Neuronal stem cell (in vitro differentiated cells): Measurements from ENCODE around the gene PLXNB1.
A peak's percentile ranks its signal among the peaks of the same experiment; 100 is the strongest.

Experiments
- DNase-seq: peaks from one replicate; pipeline ENCODE4 v3.0.0-alpha.2; 2013; ENCODE audit warnings: low spot score
- H2AFZ ChIP-seq: one replicate; pipeline ENCODE4 v1.6.1; 2013; ENCODE audit warnings: mild to moderate bottlenecking, low read length, inconsistent platforms
- H2AK5ac ChIP-seq: 2 replicates; pipeline ENCODE4 v1.6.1; 2013; ENCODE audit warnings: low read depth, mild to moderate bottlenecking, inconsistent platforms, low read length, moderate library complexity, mixed read lengths
- H2BK120ac ChIP-seq: 2 replicates; pipeline ENCODE4 v1.6.1; 2013; ENCODE audit warnings: low read depth, mild to moderate bottlenecking, inconsistent platforms, low read length, moderate library complexity, mixed read lengths
- H2BK12ac ChIP-seq: one replicate; pipeline ENCODE4 v1.6.1; 2013; ENCODE audit warnings: low read length, inconsistent platforms
- H2BK15ac ChIP-seq: 2 replicates; pipeline ENCODE4 v1.6.1; 2013; ENCODE audit warnings: mild to moderate bottlenecking, low read length, inconsistent platforms, mixed read lengths
- H2BK5ac ChIP-seq: one replicate; pipeline ENCODE4 v1.6.1; 2013; ENCODE audit warnings: inconsistent platforms, mild to moderate bottlenecking, low read length, moderate library complexity
- H3K14ac ChIP-seq: one replicate; pipeline ENCODE4 v1.6.1; 2013; ENCODE audit warnings: low read length, inconsistent platforms
- H3K18ac ChIP-seq: 2 replicates; pipeline ENCODE4 v1.6.1; 2013; ENCODE audit warnings: low read length, inconsistent platforms
- H3K23ac ChIP-seq: 2 replicates; pipeline ENCODE4 v1.6.1; 2013; ENCODE audit warnings: low read depth, mild to moderate bottlenecking, mixed read lengths, low read length, inconsistent platforms; ENCODE audit not compliant: poor library complexity
- H3K27ac ChIP-seq: replicated peaks from 3 replicates; pipeline ENCODE4 v1.5.1; 2013; ENCODE audit warnings: low read length, inconsistent platforms
- H3K27me3 ChIP-seq, 3 experiments: 2 replicates each; pipeline ENCODE4 v1.6.1; 2013; ENCODE audit warnings: low read length in 3 of 3, mild to moderate bottlenecking in 2 of 3, inconsistent platforms in 1 of 3, low read depth in 1 of 3, mixed read lengths in 1 of 3, moderate library complexity in 1 of 3; ENCODE audit not compliant: control insufficient read depth in 3 of 3, insufficient read depth in 3 of 3
- H3K36me3 ChIP-seq, 2 donors: replicated peaks in 1 of 2; 2 replicates each; pipeline ENCODE4 v1.6.1; 2013; ENCODE audit warnings: low read length in 2 of 2; ENCODE audit not compliant: control insufficient read depth in 2 of 2, insufficient read depth in 2 of 2
- H3K4ac ChIP-seq: 2 replicates; pipeline ENCODE4 v1.6.1; 2013; ENCODE audit warnings: inconsistent platforms, mild to moderate bottlenecking, low read length, moderate library complexity
- H3K4me1 ChIP-seq, 2 donors: 1 replicate in 1 of 2; 2 replicates in 1 of 2; pipeline ENCODE4 v1.6.1; 2013; ENCODE audit warnings: low read length in 2 of 2, low read depth in 1 of 2; ENCODE audit not compliant: control insufficient read depth in 2 of 2, insufficient read depth in 1 of 2
- H3K4me2 ChIP-seq: one replicate; pipeline ENCODE4 v1.6.1; 2013; ENCODE audit warnings: mild to moderate bottlenecking, low read length, inconsistent platforms; ENCODE audit not compliant: insufficient read depth, poor library complexity, severe bottlenecking
- H3K4me3 ChIP-seq, 2 donors: 2 replicates each; pipeline ENCODE4 v1.5.1; 2013; ENCODE audit warnings: low read length in 2 of 2, mild to moderate bottlenecking in 2 of 2, inconsistent platforms in 1 of 2, moderate library complexity in 1 of 2
- H3K79me1 ChIP-seq: one replicate; pipeline ENCODE4 v1.6.1; 2013; ENCODE audit warnings: low read depth, mild to moderate bottlenecking, inconsistent platforms, low read length, moderate library complexity
- H3K9ac ChIP-seq: one replicate; pipeline ENCODE4 v1.6.1; 2013; ENCODE audit warnings: mild to moderate bottlenecking, low read depth, low read length, inconsistent platforms; ENCODE audit not compliant: poor library complexity
- H3K9me3 ChIP-seq, 2 donors: replicated peaks in 1 of 2; 2 replicates each; pipeline versions ENCODE3 to v1.6.1; 2013; ENCODE audit warnings: low read length in 2 of 2, mild to moderate bottlenecking in 2 of 2, inconsistent platforms in 1 of 2, low read depth in 1 of 2, mixed read lengths in 1 of 2, moderate library complexity in 1 of 2; ENCODE audit not compliant: control insufficient read depth in 2 of 2, insufficient read depth in 1 of 2
- H4K8ac ChIP-seq: one replicate; pipeline ENCODE4 v1.6.1; 2013; ENCODE audit warnings: low read depth, mild to moderate bottlenecking, inconsistent platforms, low read length, moderate library complexity
- H4K91ac ChIP-seq: one replicate; pipeline ENCODE4 v1.6.1; 2013; ENCODE audit warnings: low read length, low read depth, mild to moderate bottlenecking, inconsistent platforms; ENCODE audit not compliant: poor library complexity
- WGBS, 2 donors: extraction: QIAGEN DNeasy Blood & Tissue Kit; methylation state at CpG; one replicate each; pipeline ENCODE4 v1.1.7; 2013; ENCODE audit warnings: missing lambda C conversion rate in 2 of 2, mixed read lengths in 1 of 2; ENCODE audit not compliant: insufficient read length in 2 of 2, insufficient replicate concordance in 1 of 2; ENCODE audit errors: extremely low coverage in 2 of 2; 5-methylcytosine and 5-hydroxymethylcytosine counted together

The PLXNB1 gene

DNA sequence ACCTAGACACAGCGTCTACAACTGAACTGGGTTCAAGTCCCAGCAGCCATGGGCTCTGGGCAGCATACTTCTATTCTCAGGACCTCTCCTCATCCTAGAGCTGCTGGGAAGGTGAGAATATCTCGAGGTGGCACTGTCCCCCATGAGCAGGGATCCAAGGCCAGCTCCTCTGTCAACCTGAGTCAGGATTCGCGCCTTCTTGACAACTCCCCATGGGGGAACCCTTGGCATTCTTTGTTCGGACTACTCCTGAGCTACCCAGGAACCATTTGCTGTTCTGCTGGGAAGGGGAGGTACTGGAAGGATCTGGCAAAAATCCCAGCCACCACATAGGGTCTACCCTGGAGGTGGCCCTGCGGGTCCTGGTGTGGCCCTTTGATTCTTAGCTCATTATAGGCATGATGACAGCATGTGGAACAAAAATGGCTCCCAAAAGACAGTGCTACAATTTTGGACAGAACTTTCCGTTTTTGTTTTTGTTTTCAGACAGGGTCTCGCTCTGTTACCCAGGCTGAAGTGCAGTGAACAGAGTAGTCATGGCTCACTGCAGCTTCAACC, 22.3 kb downstream of the PLXNB1 start:
- Histone ChIP-seq H3K4me2 (no peak overlapping the region), H3K79me1 (peaks cover 7% of the 10 kb centered on the region), H3K27me3 (no peaks in the 10 kb centered on the region), H4K91ac (no peak overlapping the region), H3K9ac (no peak overlapping the region), H3K18ac (no peak overlapping the region), H3K4ac (no peak overlapping the region), H2BK15ac (no peak overlapping the region), H4K8ac (no peak overlapping the region), H2BK5ac (no peak overlapping the region), H3K4me3 (no peak overlapping the region), H2AFZ (no peak overlapping the region), H3K36me3 (peaks cover 87 to 100% of the 10 kb centered on the region in 2 donors), H3K4me1 (no peaks in the 10 kb centered on the region), H3K14ac (no peak overlapping the region), H3K23ac (no peak overlapping the region), H3K9me3 (peaks cover 0 to 1% of the 10 kb centered on the region in 2 donors), H2BK12ac (no peak overlapping the region), H2BK120ac (no peak overlapping the region), H2AK5ac (no peak overlapping the region), H3K27ac (no peak overlapping the region)
- no peak for DNase-seq
- no CpG with 5 or more reads among the region's 8 CpGs for WGBS, 2 donors

DNA sequence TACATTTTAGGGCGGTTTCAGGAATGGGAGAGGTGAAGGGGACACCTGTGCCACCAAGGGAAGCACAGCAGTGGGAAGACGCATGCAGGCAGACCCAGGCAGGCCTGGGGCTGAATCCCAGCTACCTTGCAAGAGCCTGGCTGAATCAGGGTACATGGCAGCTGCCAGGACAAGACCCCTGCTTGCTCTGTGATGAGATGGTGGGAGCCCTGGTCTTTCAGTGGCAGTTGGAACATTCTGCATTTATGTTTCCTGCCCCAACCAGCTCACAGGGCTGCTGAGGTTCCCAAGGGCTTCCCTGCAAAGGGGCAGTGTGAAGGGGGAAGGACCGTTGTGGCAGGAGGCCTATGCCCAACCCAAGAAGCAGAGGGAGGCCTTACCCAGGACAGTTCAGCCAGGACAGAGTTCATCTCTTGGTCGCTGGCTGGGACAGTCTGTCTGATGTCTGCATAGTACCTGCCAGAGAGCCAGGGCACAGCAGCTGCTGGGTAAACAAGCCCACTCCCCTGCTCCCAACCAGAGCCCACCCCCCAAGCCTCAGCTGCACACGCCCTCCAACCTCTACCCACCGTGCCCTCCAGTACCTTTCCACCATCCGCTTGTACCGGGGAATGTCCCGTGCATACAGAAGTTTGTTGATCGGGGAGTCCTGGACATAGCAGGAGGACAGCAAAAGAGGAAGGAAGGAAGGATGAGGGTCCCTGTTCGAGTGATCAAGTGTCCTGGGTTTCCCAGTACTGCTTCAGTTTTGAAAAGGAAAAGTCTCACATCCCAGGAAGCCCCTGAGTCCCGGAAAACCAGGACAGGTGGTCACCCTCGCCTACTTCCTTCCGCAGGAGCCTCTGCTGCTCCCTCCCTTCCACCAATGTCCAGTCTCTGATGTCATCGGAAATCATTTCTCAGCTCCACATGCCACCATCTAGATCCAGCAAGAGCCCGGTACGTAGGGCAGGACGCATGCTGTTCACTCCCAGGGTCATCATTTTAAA, 23.1 kb downstream of the PLXNB1 start:
- no peak for DNase-seq
- no peak overlapping the region for H3K27ac ChIP-seq
- no peak overlapping the region for H3K9ac ChIP-seq
- H3K4me3 ChIP-seq = peak overlapping the region in 1 of 2 donors; percentile 13
- H3K4me2 ChIP-seq = no peak overlapping the region
- no peak overlapping the region for H2AK5ac ChIP-seq
- H2BK120ac ChIP-seq = no peak overlapping the region
- H3K36me3 ChIP-seq = peaks cover 79 to 95% of the 10 kb centered on the region in 2 donors
- H2BK15ac ChIP-seq = no peak overlapping the region
- peaks cover 0 to 1% of the 10 kb centered on the region in 2 donors for H3K9me3 ChIP-seq
- no peak overlapping the region for H4K8ac ChIP-seq
- no peak overlapping the region for H2AFZ ChIP-seq
- no peak overlapping the region for H3K23ac ChIP-seq
- H3K4me1 ChIP-seq = no peaks in the 10 kb centered on the region
- no peak overlapping the region for H3K18ac ChIP-seq
- H2BK12ac ChIP-seq = no peak overlapping the region
- no CpG with 5 or more reads among the region's 18 CpGs for WGBS, 2 donors
- H4K91ac ChIP-seq = no peak overlapping the region
- H3K14ac ChIP-seq = no peak overlapping the region
- H3K27me3 ChIP-seq = no peaks in the 10 kb centered on the region
- H3K4ac ChIP-seq = no peak overlapping the region
- H2BK5ac ChIP-seq = no peak overlapping the region
- H3K79me1 ChIP-seq = peaks cover 7% of the 10 kb centered on the region

DNA sequence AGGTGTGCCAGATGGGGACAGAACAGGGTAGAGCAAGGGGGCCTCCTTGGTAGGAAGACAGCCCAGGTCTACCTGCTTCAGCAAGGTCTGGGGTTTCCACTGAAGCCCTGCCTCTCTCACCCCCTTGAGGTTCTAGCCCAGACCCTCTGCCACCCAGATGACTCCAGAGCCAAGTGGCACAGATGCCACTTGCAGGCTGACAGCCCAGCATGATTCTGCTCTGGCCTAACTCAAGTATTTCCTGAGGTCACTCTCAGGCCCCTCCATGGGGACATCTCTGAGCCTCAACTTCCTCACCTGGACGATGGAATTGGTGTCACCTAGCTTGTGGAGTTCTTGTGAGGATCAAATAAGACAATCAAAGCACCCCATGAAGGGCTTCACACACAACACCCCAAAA, 23.9 kb downstream of the PLXNB1 start:
- Histone ChIP-seq H3K4me2 (no peak overlapping the region), H3K27me3 (no peaks in the 10 kb centered on the region), H4K8ac (no peak overlapping the region), H3K18ac (no peak overlapping the region), H2BK15ac (no peak overlapping the region), H3K23ac (no peak overlapping the region), H3K79me1 (peaks cover 7% of the 10 kb centered on the region), H3K36me3 (peaks cover 71 to 91% of the 10 kb centered on the region in 2 donors), H3K4ac (no peak overlapping the region), H3K27ac (no peak overlapping the region), H3K9me3 (peaks cover 0 to 1% of the 10 kb centered on the region in 2 donors), H3K4me3 (no peak overlapping the region), H2AK5ac (no peak overlapping the region), H2AFZ (no peak overlapping the region), H3K9ac (no peak overlapping the region), H3K4me1 (no peaks in the 10 kb centered on the region), H3K14ac (no peak overlapping the region), H4K91ac (no peak overlapping the region), H2BK120ac (no peak overlapping the region), H2BK5ac (no peak overlapping the region), H2BK12ac (no peak overlapping the region)
- no CpG with 5 or more reads among the region's 1 CpG for WGBS, 2 donors
- no peak for DNase-seq

DNA sequence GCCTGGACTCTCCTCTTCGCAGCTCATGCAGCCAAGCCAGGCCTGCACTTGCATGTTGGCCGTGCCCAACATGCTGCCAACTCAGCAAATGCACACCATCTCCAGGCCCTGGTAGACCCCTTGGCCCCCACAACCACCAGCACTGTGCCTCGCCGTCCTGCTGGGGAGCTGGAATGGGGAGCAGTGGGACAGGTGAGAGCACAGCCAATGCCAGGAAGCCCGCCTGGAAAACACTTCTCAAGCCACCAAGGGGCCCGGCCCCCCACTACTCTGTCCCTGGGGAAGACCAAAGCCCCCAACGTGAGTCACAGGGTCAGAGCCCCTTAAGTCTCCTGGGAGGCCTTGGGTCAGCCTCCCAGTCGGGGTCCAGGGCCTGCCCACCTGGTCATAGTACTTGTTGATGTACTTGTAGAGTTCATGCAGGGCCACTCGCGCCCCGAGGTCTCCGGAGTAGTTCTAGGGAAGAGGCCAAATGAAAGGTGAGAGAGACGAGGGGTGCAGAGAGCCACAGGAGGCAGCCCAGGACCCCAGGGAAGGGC, 24.5 kb downstream of the PLXNB1 start:
- H3K36me3 ChIP-seq = peaks cover 66 to 89% of the 10 kb centered on the region in 2 donors
- no peak overlapping the region for H3K4me3 ChIP-seq
- H4K91ac ChIP-seq = no peak overlapping the region
- no peak overlapping the region for H2BK5ac ChIP-seq
- H3K4me2 ChIP-seq = no peak overlapping the region
- H2BK15ac ChIP-seq = no peak overlapping the region
- no peak overlapping the region for H2BK12ac ChIP-seq
- no peaks in the 10 kb centered on the region for H3K27me3 ChIP-seq
- H2BK120ac ChIP-seq = no peak overlapping the region
- H3K18ac ChIP-seq = no peak overlapping the region
- no peak for DNase-seq
- H3K23ac ChIP-seq = peak overlapping the region; percentile 53
- peak overlapping the region; percentile 35 for H3K9ac ChIP-seq
- no peak overlapping the region for H3K27ac ChIP-seq
- no peak overlapping the region for H4K8ac ChIP-seq
- no peaks in the 10 kb centered on the region for H3K4me1 ChIP-seq
- no peak overlapping the region for H3K14ac ChIP-seq
- H2AFZ ChIP-seq = no peak overlapping the region
- WGBS, 2 donors = no CpG with 5 or more reads among the region's 13 CpGs
- H2AK5ac ChIP-seq = no peak overlapping the region
- peaks cover 6% of the 10 kb centered on the region for H3K79me1 ChIP-seq
- H3K4ac ChIP-seq = no peak overlapping the region
- peaks cover 0 to 1% of the 10 kb centered on the region in 2 donors for H3K9me3 ChIP-seq
